ENCODE results near the gene ERVFRD-1.

DNA sequence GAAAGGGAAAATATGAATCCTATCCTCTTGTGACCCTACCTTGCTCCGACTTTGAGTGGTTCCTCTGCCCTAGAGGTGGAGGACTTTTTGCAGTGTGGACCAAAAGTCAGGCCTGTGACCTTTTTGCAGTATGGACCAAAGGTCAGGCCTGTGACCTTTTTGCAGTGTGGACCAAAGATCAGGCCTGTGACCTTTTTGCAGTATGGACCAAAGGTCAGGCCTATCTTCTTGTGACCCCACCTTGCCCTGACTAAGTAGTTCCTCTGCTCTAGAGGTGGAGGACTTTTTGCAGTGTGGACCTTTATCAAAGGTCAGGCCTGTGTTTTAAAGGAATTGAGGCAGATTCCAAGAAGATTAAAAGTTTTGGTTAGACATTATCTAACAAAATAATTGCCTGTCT lies 10.9 kb upstream of the ERVFRD-1 start:
- TF ChIP-seq, protein P1, sequence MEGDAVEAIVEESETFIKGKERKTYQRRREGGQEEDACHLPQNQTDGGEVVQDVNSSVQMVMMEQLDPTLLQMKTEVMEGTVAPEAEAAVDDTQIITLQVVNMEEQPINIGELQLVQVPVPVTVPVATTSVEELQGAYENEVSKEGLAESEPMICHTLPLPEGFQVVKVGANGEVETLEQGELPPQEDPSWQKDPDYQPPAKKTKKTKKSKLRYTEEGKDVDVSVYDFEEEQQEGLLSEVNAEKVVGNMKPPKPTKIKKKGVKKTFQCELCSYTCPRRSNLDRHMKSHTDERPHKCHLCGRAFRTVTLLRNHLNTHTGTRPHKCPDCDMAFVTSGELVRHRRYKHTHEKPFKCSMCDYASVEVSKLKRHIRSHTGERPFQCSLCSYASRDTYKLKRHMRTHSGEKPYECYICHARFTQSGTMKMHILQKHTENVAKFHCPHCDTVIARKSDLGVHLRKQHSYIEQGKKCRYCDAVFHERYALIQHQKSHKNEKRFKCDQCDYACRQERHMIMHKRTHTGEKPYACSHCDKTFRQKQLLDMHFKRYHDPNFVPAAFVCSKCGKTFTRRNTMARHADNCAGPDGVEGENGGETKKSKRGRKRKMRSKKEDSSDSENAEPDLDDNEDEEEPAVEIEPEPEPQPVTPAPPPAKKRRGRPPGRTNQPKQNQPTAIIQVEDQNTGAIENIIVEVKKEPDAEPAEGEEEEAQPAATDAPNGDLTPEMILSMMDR (IDR thresholded peaks at IDR 0.05): no peak
- TF ChIP-seq POLR2A (IDR thresholded peaks at IDR 0.05): no peak
